Astrocyte of the spinal cord (primary cell): Measurements from ENCODE around the gene UROS.

Experiments used
- DNase-seq: peaks from one replicate; pipeline ENCODE4 v3.0.0; 2011; ENCODE audit warnings: low read depth, low spot score
- H3K4me3 ChIP-seq: 2 replicates; pipeline ENCODE4 v1.5.1; 2011; ENCODE audit warnings: low read depth, mild to moderate bottlenecking, low read length, moderate library complexity
- CTCF ChIP-seq: IDR thresholded peaks from 2 replicates; pipeline ENCODE4 v1.5.1; 2012; ENCODE audit warnings: low read depth, mild to moderate bottlenecking, low read length, inconsistent platforms
- in situ Hi-C: cut with HindIII; loops from 2 replicates; pipeline ENCODE4 v1.10.0; 2017; ENCODE audit warnings: low sequenced_read_pairs

UROS gene

GRCh38 chr10:125802739-125803138 lies 20.3 kb downstream of the UROS start:
- no peak overlapping the region for H3K4me3 ChIP-seq
- TF ChIP-seq CTCF = no peak
- in situ Hi-C loops = no loop called here
- DNase-seq = no peak

GRCh38 chr10:125802131-125802530 lies 20.9 kb downstream of the UROS start:
- in situ Hi-C loops = no loop called here
- DNase-seq = no peak
- no peak overlapping the region for H3K4me3 ChIP-seq
- no peak for TF ChIP-seq CTCF

- TF ChIP-seq CTCF = no peak
- DNase-seq = no peak
- no peak overlapping the region for H3K4me3 ChIP-seq
- in situ Hi-C loops = no loop called here
Measured at GRCh38 chr10:125801574-125801973, 21.5 kb downstream of the UROS start.

GRCh38 chr10:125799451-125800182 lies 23.4 kb downstream of the UROS start:
- no peak for TF ChIP-seq CTCF
- in situ Hi-C loops = no loop called here
- no peak for DNase-seq
- no peak overlapping the region for H3K4me3 ChIP-seq

- no peak for DNase-seq
- TF ChIP-seq CTCF = no peak
- in situ Hi-C loops = no loop called here
- H3K4me3 ChIP-seq = no peak overlapping the region
Measured at GRCh38 chr10:125797994-125798662, 24.9 kb downstream of the UROS start.

GRCh38 chr10:125797424-125797823 lies 25.6 kb downstream of the UROS start:
- no peak overlapping the region for H3K4me3 ChIP-seq
- no peak for DNase-seq
- TF ChIP-seq CTCF = no peak
- in situ Hi-C loops = no loop called here
